HG03039 (cell line): Measurements from ENCODE around the gene ASIC1.
"Not testable (repeated sequence)": the region's sequence is repeated elsewhere in the genome, so short reads cannot be mapped to it uniquely, and the experiment has no call there.

ENCODE experiments used
- ATAC-seq: cut with Tn5 transposase; IDR thresholded peaks from one replicate; pipeline ENCODE4 v1.9.1; 2021; ENCODE audit warnings: mild to moderate bottlenecking, moderate library complexity; ENCODE audit not compliant: unreplicated experiment

ASIC1 gene

GRCh38 chr12:50082644-50083043, 25.2 kb downstream of the ASIC1 start:
- ATAC-seq = no peak

GRCh38 chr12:50083301-50083700, 25.9 kb downstream of the ASIC1 start:
- ATAC-seq = no peak

- not testable (repeated sequence) for ATAC-seq
Measured at GRCh38 chr12:50084409-50084774, 27.0 kb downstream of the ASIC1 start.

GRCh38 chr12:50084775-50085614, 27.6 kb downstream of the ASIC1 start, which contains the start of gene SMARCD1:
Gene SMARCD1 (plus strand): TSS chr12:50085342. CDS start chr12:50085370, 28 bp downstream.
- ATAC-seq = peak; percentile 90

GRCh38 chr12:50085615-50086072, 28.2 kb downstream of the ASIC1 start:
- no peak for ATAC-seq

GRCh38 chr12:50086148-50086547, 28.8 kb downstream of the ASIC1 start:
- ATAC-seq = no peak

GRCh38 chr12:50087151-50087550, 29.8 kb downstream of the ASIC1 start:
- no peak for ATAC-seq

- ATAC-seq = no peak
Measured at GRCh38 chr12:50087995-50088394, 30.6 kb downstream of the ASIC1 start.

- ATAC-seq = no peak
Measured at GRCh38 chr12:50088577-50089335, 31.4 kb downstream of the ASIC1 start.

- ATAC-seq = no peak
Measured at GRCh38 chr12:50089730-50090129, 32.3 kb downstream of the ASIC1 start.

GRCh38 chr12:50090391-50090790, 33.0 kb downstream of the ASIC1 start:
- no peak for ATAC-seq

GRCh38 chr12:50097952-50098351, 40.6 kb downstream of the ASIC1 start:
- no peak for ATAC-seq

- no peak for ATAC-seq
Measured at GRCh38 chr12:50099302-50100008, 42.1 kb downstream of the ASIC1 start.

GRCh38 chr12:50100561-50100960, 43.2 kb downstream of the ASIC1 start:
- no peak for ATAC-seq

GRCh38 chr12:50101663-50102062, 44.3 kb downstream of the ASIC1 start:
- no peak for ATAC-seq

GRCh38 chr12:50102131-50102531, 44.7 kb downstream of the ASIC1 start:
- no peak for ATAC-seq

GRCh38 chr12:50102646-50103309, 45.4 kb downstream of the ASIC1 start:
- no peak for ATAC-seq

GRCh38 chr12:50103351-50103750, 46.0 kb downstream of the ASIC1 start:
- ATAC-seq = no peak

- no peak for ATAC-seq
Measured at GRCh38 chr12:50103767-50104321, 46.4 kb downstream of the ASIC1 start, which contains the start of gene GPD1. Gene GPD1 (plus strand): TSS chr12:50104008. CDS start chr12:50104051, 43 bp downstream.
